Amniotic epithelial cell (primary cell): Measurements from ENCODE around the gene EXOC2.
A peak's percentile ranks its signal among the peaks of the same experiment; 100 is the strongest.

ENCODE experiments used
- DNase-seq: peaks from one replicate; pipeline ENCODE4 v3.0.0-alpha.2; 2010; ENCODE audit warnings: low read depth

The EXOC2 gene

GRCh38 chr6:579339-579738, 113.6 kb downstream of the EXOC2 start:
- DNase-seq: peak; percentile 39

- DNase-seq: peak; percentile 25
These were observed 120.2 kb downstream of the EXOC2 start for GRCh38 chr6:572596-573265.

GRCh38 chr6:571892-572291, 121.0 kb downstream of the EXOC2 start:
- no peak for DNase-seq

GRCh38 chr6:570825-571224, 122.1 kb downstream of the EXOC2 start:
- DNase-seq: no peak

- no peak for DNase-seq
These were observed 123.9 kb downstream of the EXOC2 start for GRCh38 chr6:568954-569523.

- no peak for DNase-seq
These were observed 124.9 kb downstream of the EXOC2 start for GRCh38 chr6:568085-568484.

GRCh38 chr6:563863-564262, 129.1 kb downstream of the EXOC2 start:
- DNase-seq: no peak

- no peak for DNase-seq
These were observed 130.8 kb downstream of the EXOC2 start for GRCh38 chr6:562052-562676.

GRCh38 chr6:561335-561734, 131.6 kb downstream of the EXOC2 start:
- DNase-seq: peak; percentile 2

- peak; percentile 8 for DNase-seq
These were observed 134.0 kb downstream of the EXOC2 start for GRCh38 chr6:558959-559358.

- DNase-seq: peak; percentile 3
These were observed 134.8 kb downstream of the EXOC2 start for GRCh38 chr6:558089-558488.

GRCh38 chr6:551829-552350, 141.0 kb downstream of the EXOC2 start:
- no peak for DNase-seq

GRCh38 chr6:551405-551804, 141.5 kb downstream of the EXOC2 start:
- DNase-seq: peak; percentile 14

GRCh38 chr6:549906-550305, 143.0 kb downstream of the EXOC2 start:
- no peak for DNase-seq

GRCh38 chr6:548517-548916, 144.4 kb downstream of the EXOC2 start:
- DNase-seq: no peak

- no peak for DNase-seq
These were observed 144.8 kb downstream of the EXOC2 start for GRCh38 chr6:548091-548490.

- peak; percentile 4 for DNase-seq
These were observed 152.4 kb downstream of the EXOC2 start for GRCh38 chr6:540490-540889.

- DNase-seq: no peak
These were observed 155.8 kb downstream of the EXOC2 start for GRCh38 chr6:537114-537513.

GRCh38 chr6:530425-530824, 162.5 kb downstream of the EXOC2 start:
- no peak for DNase-seq

GRCh38 chr6:528989-529388, 163.9 kb downstream of the EXOC2 start:
- no peak for DNase-seq

- DNase-seq: no peak
These were observed 164.8 kb downstream of the EXOC2 start for GRCh38 chr6:527989-528673.

GRCh38 chr6:524803-525202, 168.1 kb downstream of the EXOC2 start:
- DNase-seq: no peak

GRCh38 chr6:520820-521219, 172.1 kb downstream of the EXOC2 start:
- DNase-seq: no peak
